NCI-H1930 (cell line): ENCODE measurements around the gene SRL.

ENCODE experiments used
- DNase-seq, 2 experiments: peaks; one replicate each; lab custom pipeline; 2025; lab: John Stamatoyannopoulos, UW

SRL gene

GRCh38 chr16:4241928-4242283 is at the start of gene SRL:
Gene SRL, minus strand, starts transcription at chr16:4242080. Its CDS starts 13 bp downstream, at chr16:4242067.
- DNase-seq, result no peak

- DNase-seq, result no peak
These were observed 48.5 kb upstream of the SRL start for GRCh38 chr16:4290236-4290830.

GRCh38 chr16:4288148-4288921 is 46.5 kb upstream of the SRL start:
- peak; percentile 62 to 84 for DNase-seq

- no peak for DNase-seq
These were observed 43.3 kb upstream of the SRL start for GRCh38 chr16:4285167-4285566.

- DNase-seq, result no peak
These were observed 42.1 kb upstream of the SRL start for GRCh38 chr16:4283939-4284338.

GRCh38 chr16:4283441-4283840 is 41.6 kb upstream of the SRL start:
- no peak for DNase-seq

GRCh38 chr16:4280625-4281024 is 38.7 kb upstream of the SRL start:
- DNase-seq, result no peak

GRCh38 chr16:4277987-4278513 is 36.2 kb upstream of the SRL start:
- DNase-seq, result no peak

GRCh38 chr16:4275861-4276260 is 34.0 kb upstream of the SRL start:
- no peak for DNase-seq

GRCh38 chr16:4273858-4274311 is 32.0 kb upstream of the SRL start:
- peak; percentile 22 to 42 for DNase-seq

GRCh38 chr16:4272114-4272956 is 30.5 kb upstream of the SRL start:
- DNase-seq, result peak in 1 of 2 experiments; percentile 51

GRCh38 chr16:4271176-4272113 is 29.6 kb upstream of the SRL start:
- DNase-seq, result peak; percentile 94 to 95

- no peak for DNase-seq
These were observed 28.7 kb upstream of the SRL start for GRCh38 chr16:4270595-4270994.

GRCh38 chr16:4270091-4270490 is 28.2 kb upstream of the SRL start:
- DNase-seq, result no peak

GRCh38 chr16:4266372-4266771 is 24.5 kb upstream of the SRL start:
- no peak for DNase-seq

GRCh38 chr16:4265676-4266075 is 23.8 kb upstream of the SRL start:
- no peak for DNase-seq

GRCh38 chr16:4264546-4264945 is 22.7 kb upstream of the SRL start:
- no peak for DNase-seq

GRCh38 chr16:4263504-4264436 is 21.9 kb upstream of the SRL start:
- DNase-seq, result no peak

- DNase-seq, result no peak
These were observed 20.5 kb upstream of the SRL start for GRCh38 chr16:4262303-4262835.
